Measurements from ENCODE around the gene DCP1B.

Gene DCP1B

DNA sequence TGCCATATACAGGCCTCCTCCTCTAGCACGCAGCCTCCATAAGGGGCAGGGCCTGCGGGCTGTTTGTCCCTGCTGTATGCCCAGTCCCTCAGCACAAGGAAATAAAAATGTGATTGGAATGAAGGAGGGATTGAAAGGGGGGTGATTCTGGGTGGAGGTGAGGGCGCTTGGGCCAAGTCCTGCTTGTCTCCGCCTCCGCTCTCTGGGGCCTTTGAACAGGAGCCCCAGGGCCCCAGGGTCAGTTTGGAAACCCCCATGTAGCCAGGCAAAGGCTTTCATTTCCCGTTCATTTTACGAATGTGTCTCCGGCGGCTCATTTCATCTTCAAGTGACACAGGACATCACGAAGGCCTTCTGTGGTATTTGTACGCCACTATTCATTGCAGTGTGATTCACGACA, 81.3 kb downstream of the DCP1B start:
- no peaks in the 10 kb centered on the region for H3K36me3 ChIP-seq (ENCODE audit: control insufficient read depth in 1 of 2, insufficient read depth in 2 of 2, low read length in 2 of 2)
- no peak overlapping the region for H3K27ac ChIP-seq (ENCODE audit: low read length)
- peaks cover 0 to 16% of the 10 kb centered on the region in 2 donors for H3K4me1 ChIP-seq (ENCODE audit: control insufficient read depth in 1 of 2, insufficient read depth in 2 of 2, low read length in 2 of 2)
- no peaks in the 10 kb centered on the region for H3K9me3 ChIP-seq (ENCODE audit: control insufficient read depth in 1 of 2, low read length in 2 of 2)
- no peaks in the 10 kb centered on the region for H3K27me3 ChIP-seq (ENCODE audit: low read depth, low read length)
- H3K4me3 ChIP-seq (ENCODE audit: low read depth in 1 of 2, low read length in 2 of 2): no peak overlapping the region

DNA sequence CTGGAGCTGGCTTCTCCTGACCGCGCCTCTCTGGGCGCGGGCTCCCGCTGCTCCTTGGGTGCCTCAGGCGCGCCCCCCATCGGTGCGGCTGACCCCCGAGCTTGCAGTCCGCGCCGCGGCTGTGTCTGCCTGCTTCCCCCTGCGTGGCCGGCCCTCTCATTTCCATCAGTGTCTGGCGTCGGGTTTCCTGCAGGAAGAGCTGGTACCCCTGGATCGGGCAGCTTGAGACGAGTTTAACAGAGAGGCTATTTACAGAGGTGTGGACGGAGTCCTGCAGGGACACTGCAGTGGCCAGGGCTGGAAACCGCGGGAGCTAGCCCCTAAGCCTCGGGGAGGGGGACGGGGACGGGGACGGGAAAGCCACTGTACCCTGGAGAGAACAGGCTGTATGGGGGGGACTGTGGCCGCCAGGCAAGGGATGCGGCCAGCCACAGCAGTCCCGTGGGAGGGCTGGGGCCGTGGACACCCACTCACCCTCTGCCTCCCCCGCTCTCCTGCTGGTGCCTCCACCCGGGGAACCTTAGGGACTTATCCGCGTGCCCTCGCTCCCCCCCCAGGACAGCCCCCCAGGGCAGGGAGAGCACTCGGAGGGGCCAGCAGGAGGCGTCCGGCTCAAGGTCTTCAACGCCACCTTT, 82.1 kb downstream of the DCP1B start:
- Histone ChIP-seq H3K4me1 (ENCODE audit: control insufficient read depth in 1 of 2, insufficient read depth in 2 of 2, low read length in 2 of 2) (peaks cover 0 to 13% of the 10 kb centered on the region in 2 donors), H3K4me3 (ENCODE audit: low read depth in 1 of 2, low read length in 2 of 2) (no peak overlapping the region), H3K27me3 (ENCODE audit: low read depth, low read length) (no peaks in the 10 kb centered on the region), H3K36me3 (ENCODE audit: control insufficient read depth in 1 of 2, insufficient read depth in 2 of 2, low read length in 2 of 2) (no peaks in the 10 kb centered on the region), H3K27ac (ENCODE audit: low read length) (no peak overlapping the region), H3K9me3 (ENCODE audit: control insufficient read depth in 1 of 2, low read length in 2 of 2) (no peaks in the 10 kb centered on the region)

DNA sequence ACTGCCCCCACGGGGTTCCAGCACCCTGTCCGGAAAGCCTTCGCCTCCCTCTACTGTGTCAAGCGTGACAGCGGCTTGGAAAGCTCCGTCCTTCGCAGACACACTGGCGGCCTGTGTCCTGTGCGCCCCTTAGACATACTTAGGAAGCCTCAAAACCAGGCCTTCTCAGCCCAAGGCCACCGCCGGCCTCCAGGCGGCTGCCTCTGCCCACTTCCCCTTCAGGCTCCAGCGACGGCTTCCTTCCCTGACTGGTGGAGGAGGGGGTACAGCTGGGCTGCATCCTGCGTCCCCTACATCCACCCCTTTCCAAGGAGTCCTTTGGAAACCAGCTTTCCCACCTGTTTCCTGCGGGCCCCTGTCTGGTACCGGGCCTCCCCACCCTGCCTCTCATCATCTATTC, 83.3 kb downstream of the DCP1B start:
- Histone ChIP-seq H3K4me1 (ENCODE audit: control insufficient read depth in 1 of 2, insufficient read depth in 2 of 2, low read length in 2 of 2) (peaks cover 0 to 19% of the 10 kb centered on the region in 2 donors), H3K27ac (ENCODE audit: low read length) (no peak overlapping the region), H3K4me3 (ENCODE audit: low read depth in 1 of 2, low read length in 2 of 2) (no peak overlapping the region)

DNA sequence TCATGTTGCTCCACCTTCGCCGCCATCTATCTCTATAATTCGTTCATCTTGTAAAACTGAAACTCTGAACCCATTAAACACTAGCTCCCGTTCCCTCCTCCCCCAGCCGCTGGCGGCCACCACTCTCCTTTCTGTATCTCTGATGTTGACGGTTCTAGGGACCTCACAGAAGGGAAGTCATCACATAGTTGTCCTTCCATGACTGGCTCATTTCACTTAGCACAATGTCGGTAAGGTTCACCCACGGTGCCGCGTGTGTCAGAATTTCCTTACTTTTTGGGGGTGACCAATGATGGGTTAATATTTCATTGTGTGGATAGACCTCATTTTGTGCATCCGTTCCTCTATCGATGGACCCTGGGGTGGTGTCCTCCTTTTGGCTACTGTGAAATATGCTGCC, 83.8 kb downstream of the DCP1B start:
- Histone ChIP-seq H3K9me3 (ENCODE audit: control insufficient read depth in 1 of 2, low read length in 2 of 2) (no peaks in the 10 kb centered on the region), H3K27ac (ENCODE audit: low read length) (no peak overlapping the region), H3K4me1 (ENCODE audit: control insufficient read depth in 1 of 2, insufficient read depth in 2 of 2, low read length in 2 of 2) (peaks cover 0 to 15% of the 10 kb centered on the region in 2 donors), H3K27me3 (ENCODE audit: low read depth, low read length) (no peaks in the 10 kb centered on the region), H3K36me3 (ENCODE audit: control insufficient read depth in 1 of 2, insufficient read depth in 2 of 2, low read length in 2 of 2) (no peaks in the 10 kb centered on the region), H3K4me3 (ENCODE audit: low read depth in 1 of 2, low read length in 2 of 2) (no peak overlapping the region)

More for the DNA sequence above, 83.3 kb downstream of the DCP1B start:
- no peaks in the 10 kb centered on the region for H3K9me3 ChIP-seq (ENCODE audit: control insufficient read depth in 1 of 2, low read length in 2 of 2)
- no peaks in the 10 kb centered on the region for H3K36me3 ChIP-seq (ENCODE audit: control insufficient read depth in 1 of 2, insufficient read depth in 2 of 2, low read length in 2 of 2)
- no peaks in the 10 kb centered on the region for H3K27me3 ChIP-seq (ENCODE audit: low read depth, low read length)

DNA sequence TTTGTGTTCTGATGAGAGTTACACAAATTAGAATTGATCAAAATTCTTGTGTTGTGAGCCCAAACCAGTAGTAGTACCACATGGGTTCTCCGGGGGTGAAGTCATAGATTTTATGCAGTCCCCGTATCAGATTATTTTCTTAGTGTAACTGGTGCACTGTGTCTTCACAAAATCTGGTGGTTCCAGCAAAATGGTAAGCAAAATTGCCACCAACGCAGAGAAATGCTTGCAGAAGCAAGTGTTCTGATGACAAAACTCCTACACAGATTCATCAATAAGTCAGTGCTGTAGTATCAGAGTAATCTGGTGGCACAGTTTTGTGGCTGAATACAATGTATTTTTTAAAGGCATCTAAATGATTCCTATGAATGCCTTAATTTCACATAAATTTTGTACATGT, 84.5 kb downstream of the DCP1B start:
- Histone ChIP-seq H3K27ac (ENCODE audit: low read length) (no peak overlapping the region), H3K4me3 (ENCODE audit: low read depth in 1 of 2, low read length in 2 of 2) (no peak overlapping the region), H3K27me3 (ENCODE audit: low read depth, low read length) (no peaks in the 10 kb centered on the region), H3K4me1 (ENCODE audit: control insufficient read depth in 1 of 2, insufficient read depth in 2 of 2, low read length in 2 of 2) (peaks cover 0 to 9% of the 10 kb centered on the region in 2 donors), H3K36me3 (ENCODE audit: control insufficient read depth in 1 of 2, insufficient read depth in 2 of 2, low read length in 2 of 2) (no peaks in the 10 kb centered on the region), H3K9me3 (ENCODE audit: control insufficient read depth in 1 of 2, low read length in 2 of 2) (no peaks in the 10 kb centered on the region)

DNA sequence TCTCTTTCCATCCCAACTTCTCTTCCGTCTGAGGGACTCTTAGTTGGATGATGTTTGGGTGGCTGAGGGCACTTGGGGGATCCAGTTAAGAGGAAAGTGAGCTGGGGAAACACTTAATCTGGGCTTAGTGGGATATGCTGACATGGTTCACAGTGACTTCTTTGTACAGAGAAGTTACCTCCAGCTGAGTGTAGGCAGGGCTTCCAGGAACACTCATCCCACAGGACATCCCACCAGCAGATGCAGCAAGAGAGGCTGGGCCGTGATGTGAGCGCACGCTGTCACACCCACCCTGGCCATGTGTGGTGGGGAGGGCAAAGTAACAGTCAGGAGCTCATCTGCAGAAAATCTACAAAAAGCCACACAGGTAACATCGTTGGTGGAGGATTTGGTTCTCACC, 85.0 kb downstream of the DCP1B start:
- Histone ChIP-seq H3K27ac (ENCODE audit: low read length) (no peak overlapping the region), H3K4me1 (ENCODE audit: control insufficient read depth in 1 of 2, insufficient read depth in 2 of 2, low read length in 2 of 2) (peaks cover 0 to 9% of the 10 kb centered on the region in 2 donors), H3K36me3 (ENCODE audit: control insufficient read depth in 1 of 2, insufficient read depth in 2 of 2, low read length in 2 of 2) (no peaks in the 10 kb centered on the region), H3K27me3 (ENCODE audit: low read depth, low read length) (no peaks in the 10 kb centered on the region), H3K9me3 (ENCODE audit: control insufficient read depth in 1 of 2, low read length in 2 of 2) (no peaks in the 10 kb centered on the region), H3K4me3 (ENCODE audit: low read depth in 1 of 2, low read length in 2 of 2) (peak overlapping the region in 1 of 2 donors; percentile 27)

GRCh38 chr12:1918884-1919236, 85.4 kb downstream of the DCP1B start:
- no peaks in the 10 kb centered on the region for H3K9me3 ChIP-seq (ENCODE audit: control insufficient read depth in 1 of 2, low read length in 2 of 2)
- peak overlapping the region; percentile 27 to 36 for H3K4me3 ChIP-seq (ENCODE audit: low read depth in 1 of 2, low read length in 2 of 2)
- H3K4me1 ChIP-seq (ENCODE audit: control insufficient read depth in 1 of 2, insufficient read depth in 2 of 2, low read length in 2 of 2): peaks cover 0 to 9% of the 10 kb centered on the region in 2 donors
- no peaks in the 10 kb centered on the region for H3K36me3 ChIP-seq (ENCODE audit: control insufficient read depth in 1 of 2, insufficient read depth in 2 of 2, low read length in 2 of 2)
- H3K27ac ChIP-seq (ENCODE audit: low read length): peak overlapping the region; percentile 43
- H3K27me3 ChIP-seq (ENCODE audit: low read depth, low read length): no peaks in the 10 kb centered on the region

DNA sequence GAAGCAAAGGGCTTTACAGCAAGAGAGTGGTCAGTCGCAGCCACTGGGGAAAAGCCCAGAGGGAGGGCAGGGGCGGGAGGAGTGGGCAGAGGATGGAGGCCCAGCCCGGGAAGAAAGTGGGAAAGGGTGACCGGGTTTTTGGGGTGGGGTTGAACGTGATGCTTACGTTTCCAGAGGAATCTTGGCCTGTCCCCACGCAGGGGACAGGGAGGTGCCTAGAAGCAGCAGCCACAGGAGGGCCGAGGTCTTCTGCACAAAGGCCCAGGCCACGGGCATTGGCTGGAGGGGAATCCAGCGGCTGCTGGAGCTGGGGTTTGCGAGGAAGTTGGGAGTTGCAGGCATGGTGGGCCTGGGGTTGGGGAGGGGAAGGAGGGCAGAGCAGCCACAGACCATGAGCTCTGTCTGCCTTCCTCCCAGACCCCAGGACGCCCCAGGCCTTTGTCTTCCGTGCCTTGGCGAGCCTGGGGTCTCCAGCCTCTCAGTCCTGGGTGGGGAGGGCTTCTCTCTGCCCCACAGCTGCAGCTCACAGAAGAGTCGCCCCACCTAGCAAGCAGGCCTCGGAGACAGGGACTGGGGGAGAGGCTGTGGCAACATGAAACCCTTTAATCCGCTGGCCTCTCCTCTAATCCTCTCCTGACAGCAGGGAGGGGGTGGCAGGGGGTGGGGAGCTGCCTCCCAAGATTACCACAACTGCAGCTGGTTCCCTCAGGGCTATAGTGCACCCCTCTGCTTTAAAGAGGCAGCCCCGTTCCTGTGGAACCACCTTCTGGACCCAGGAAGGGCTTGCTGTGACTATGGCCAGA, 86.0 kb downstream of the DCP1B start, which contains the start of gene CACNA2D4:
CACNA2D4 (minus strand) TSS at position 572 of the 803 bp plus-strand sequence; CDS start at position 393, 179 bp downstream.
- Histone ChIP-seq H3K9me3 (ENCODE audit: control insufficient read depth in 1 of 2, low read length in 2 of 2) (no peaks in the 10 kb centered on the region), H3K36me3 (ENCODE audit: control insufficient read depth in 1 of 2, insufficient read depth in 2 of 2, low read length in 2 of 2) (no peaks in the 10 kb centered on the region), H3K27me3 (ENCODE audit: low read depth, low read length) (no peaks in the 10 kb centered on the region), H3K27ac (ENCODE audit: low read length) (peak within 1 kb of the TSS; percentile 43), H3K4me3 (ENCODE audit: low read depth in 1 of 2, low read length in 2 of 2) (peak within 1 kb of the TSS; percentile 27 to 36), H3K4me1 (ENCODE audit: control insufficient read depth in 1 of 2, insufficient read depth in 2 of 2, low read length in 2 of 2) (peaks cover 0 to 9% of the 10 kb centered on the region in 2 donors)

- no peaks in the 10 kb centered on the region for H3K36me3 ChIP-seq (ENCODE audit: control insufficient read depth in 1 of 2, insufficient read depth in 2 of 2, low read length in 2 of 2)
- H3K9me3 ChIP-seq (ENCODE audit: control insufficient read depth in 1 of 2, low read length in 2 of 2): no peaks in the 10 kb centered on the region
- peaks cover 0 to 9% of the 10 kb centered on the region in 2 donors for H3K4me1 ChIP-seq (ENCODE audit: control insufficient read depth in 1 of 2, insufficient read depth in 2 of 2, low read length in 2 of 2)
- H3K4me3 ChIP-seq (ENCODE audit: low read depth in 1 of 2, low read length in 2 of 2): peak overlapping the region; percentile 27 to 36
- peak overlapping the region; percentile 43 for H3K27ac ChIP-seq (ENCODE audit: low read length)
- H3K27me3 ChIP-seq (ENCODE audit: low read depth, low read length): no peaks in the 10 kb centered on the region
Measured at GRCh38 chr12:1917172-1918070, 86.8 kb downstream of the DCP1B start.

GRCh38 chr12:1916371-1917171, 87.7 kb downstream of the DCP1B start:
- no peaks in the 10 kb centered on the region for H3K27me3 ChIP-seq (ENCODE audit: low read depth, low read length)
- no peak overlapping the region for H3K4me3 ChIP-seq (ENCODE audit: low read depth in 1 of 2, low read length in 2 of 2)
- no peaks in the 10 kb centered on the region for H3K9me3 ChIP-seq (ENCODE audit: control insufficient read depth in 1 of 2, low read length in 2 of 2)
- no peaks in the 10 kb centered on the region for H3K36me3 ChIP-seq (ENCODE audit: control insufficient read depth in 1 of 2, insufficient read depth in 2 of 2, low read length in 2 of 2)
- no peak overlapping the region for H3K27ac ChIP-seq (ENCODE audit: low read length)
- peaks cover 0 to 9% of the 10 kb centered on the region in 2 donors for H3K4me1 ChIP-seq (ENCODE audit: control insufficient read depth in 1 of 2, insufficient read depth in 2 of 2, low read length in 2 of 2)

Data from muscle layer of duodenum (tissue), 2 donors.